K562 (cell line): ENCODE results near the gene UBE2E2.

ENCODE experiments used
- DNMT1 ChIP-seq: fragments of 450-650 bp; IDR thresholded peaks from 2 replicates; pipeline ENCODE4 v1.6.1; 2016; ENCODE audit warnings: antibody characterized with exemption, mild to moderate bottlenecking
- HNRNPL ChIP-seq: fragments of 200-400 bp; formaldehyde crosslinking; IDR thresholded peaks from 2 replicates; pipeline ENCODE4 v1.6.1; 2017; ENCODE audit warnings: low read depth, mild to moderate bottlenecking, low read length
- SLC30A9 ChIP-seq: fragments of 250-450 bp; sonication (Bioruptor Pico); IDR thresholded peaks from 2 replicates; pipeline ENCODE4 v1.8.0; 2022; ENCODE audit warnings: mild to moderate bottlenecking, moderate library complexity
- SMARCC2 ChIP-seq: fragments of 450-650 bp; IDR thresholded peaks from 2 replicates; pipeline ENCODE4 v1.6.1; 2017; ENCODE audit warnings: antibody characterized with exemption, moderate library complexity, mild to moderate bottlenecking, low read depth
- ZC3H8 ChIP-seq: fragments of 450-650 bp; IDR thresholded peaks from 2 replicates; pipeline ENCODE4 v1.6.1; 2017
- ZNF253 ChIP-seq: fragments of 250-450 bp; sonication (Bioruptor Pico); conservative IDR thresholded peaks from 2 replicates; pipeline ENCODE4 v1.6.1; 2021; ENCODE audit warnings: mild to moderate bottlenecking
- TF ChIP-seq, protein P1 (sequence below): fragments of 450-650 bp; IDR thresholded peaks from 2 replicates; pipeline ENCODE4 v1.6.1; 2016; ENCODE audit warnings: antibody characterized with exemption
- TF ChIP-seq, protein P2 (sequence below): fragments of 450-650 bp; formaldehyde crosslinking; IDR thresholded peaks from 2 replicates; pipeline ENCODE4 v1.4.0; 2022; ENCODE audit warnings: missing genetic modification characterization
- TF ChIP-seq, protein P3 (sequence below), 3 experiments: IDR thresholded peaks in 2 of 3; conservative IDR thresholded peaks in 1 of 3; 2 replicates each; pipeline ENCODE4 v1.5.1; 2011 to 2012; ENCODE audit warnings: low read length in 3 of 3, mild to moderate bottlenecking in 3 of 3, control low read depth in 2 of 3, improper control_type of control experiment in 1 of 3, inconsistent platforms in 1 of 3, low read depth in 1 of 3, mixed read lengths in 1 of 3, moderate library complexity in 1 of 3; ENCODE audit not compliant: insufficient read depth in 2 of 3
- TF ChIP-seq, protein P4 (sequence below): fragments of 450-650 bp; formaldehyde crosslinking; IDR thresholded peaks from 2 replicates; pipeline ENCODE4 v1.4.0; 2020; ENCODE audit warnings: mild to moderate bottlenecking, moderate library complexity
- TF ChIP-seq, protein P5 (sequence below): fragments of 250-450 bp; sonication (Bioruptor Pico); IDR thresholded peaks from 2 replicates; pipeline ENCODE4 v1.6.1; 2021; ENCODE audit warnings: mild to moderate bottlenecking

DNA sequence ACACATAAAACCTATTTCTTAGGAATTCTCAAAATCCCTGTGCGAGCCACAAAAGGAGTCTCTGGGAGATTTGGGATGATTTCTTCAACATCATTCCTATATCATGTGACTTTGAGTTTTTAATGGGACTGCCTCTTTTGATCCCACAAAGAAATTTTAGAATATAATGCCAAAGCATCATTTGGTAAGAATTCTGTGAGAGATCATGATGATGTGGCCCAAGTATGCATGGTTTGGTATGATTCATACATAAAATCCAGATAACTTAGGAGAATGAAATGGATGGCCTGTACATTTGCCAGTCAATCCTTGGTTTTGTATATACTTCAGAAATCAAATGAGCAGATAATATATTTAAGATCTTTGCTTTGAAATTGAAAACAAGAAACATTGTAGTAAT lies 61.3 kb downstream of the UBE2E2 start:
- TF ChIP-seq DNMT1 (no peak), SLC30A9 (CRISPR knock-in tag) (no peak), SMARCC2 (no peak), HNRNPL (no peak), ZC3H8 (no peak), ZNF253 (CRISPR knock-in tag) (no peak)
- TF ChIP-seq, protein P1, sequence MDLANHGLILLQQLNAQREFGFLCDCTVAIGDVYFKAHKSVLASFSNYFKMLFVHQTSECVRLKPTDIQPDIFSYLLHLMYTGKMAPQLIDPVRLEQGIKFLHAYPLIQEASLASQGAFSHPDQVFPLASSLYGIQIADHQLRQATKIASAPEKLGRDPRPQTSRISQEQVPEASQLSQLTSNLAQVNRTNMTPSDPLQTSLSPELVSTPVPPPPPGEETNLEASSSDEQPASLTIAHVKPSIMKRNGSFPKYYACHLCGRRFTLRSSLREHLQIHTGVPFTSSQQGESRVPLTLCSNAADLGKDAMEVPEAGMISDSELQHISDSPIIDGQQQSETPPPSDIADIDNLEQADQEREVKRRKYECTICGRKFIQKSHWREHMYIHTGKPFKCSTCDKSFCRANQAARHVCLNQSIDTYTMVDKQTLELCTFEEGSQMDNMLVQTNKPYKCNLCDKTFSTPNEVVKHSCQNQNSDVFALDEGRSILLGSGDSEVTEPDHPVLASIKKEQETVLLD: no peak
- TF ChIP-seq, protein P2, sequence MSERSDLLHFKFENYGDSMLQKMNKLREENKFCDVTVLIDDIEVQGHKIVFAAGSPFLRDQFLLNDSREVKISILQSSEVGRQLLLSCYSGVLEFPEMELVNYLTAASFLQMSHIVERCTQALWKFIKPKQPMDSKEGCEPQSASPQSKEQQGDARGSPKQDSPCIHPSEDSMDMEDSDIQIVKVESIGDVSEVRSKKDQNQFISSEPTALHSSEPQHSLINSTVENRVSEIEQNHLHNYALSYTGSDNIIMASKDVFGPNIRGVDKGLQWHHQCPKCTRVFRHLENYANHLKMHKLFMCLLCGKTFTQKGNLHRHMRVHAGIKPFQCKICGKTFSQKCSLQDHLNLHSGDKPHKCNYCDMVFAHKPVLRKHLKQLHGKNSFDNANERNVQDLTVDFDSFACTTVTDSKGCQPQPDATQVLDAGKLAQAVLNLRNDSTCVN (CRISPR knock-in tag): no peak
- TF ChIP-seq, protein P3, sequence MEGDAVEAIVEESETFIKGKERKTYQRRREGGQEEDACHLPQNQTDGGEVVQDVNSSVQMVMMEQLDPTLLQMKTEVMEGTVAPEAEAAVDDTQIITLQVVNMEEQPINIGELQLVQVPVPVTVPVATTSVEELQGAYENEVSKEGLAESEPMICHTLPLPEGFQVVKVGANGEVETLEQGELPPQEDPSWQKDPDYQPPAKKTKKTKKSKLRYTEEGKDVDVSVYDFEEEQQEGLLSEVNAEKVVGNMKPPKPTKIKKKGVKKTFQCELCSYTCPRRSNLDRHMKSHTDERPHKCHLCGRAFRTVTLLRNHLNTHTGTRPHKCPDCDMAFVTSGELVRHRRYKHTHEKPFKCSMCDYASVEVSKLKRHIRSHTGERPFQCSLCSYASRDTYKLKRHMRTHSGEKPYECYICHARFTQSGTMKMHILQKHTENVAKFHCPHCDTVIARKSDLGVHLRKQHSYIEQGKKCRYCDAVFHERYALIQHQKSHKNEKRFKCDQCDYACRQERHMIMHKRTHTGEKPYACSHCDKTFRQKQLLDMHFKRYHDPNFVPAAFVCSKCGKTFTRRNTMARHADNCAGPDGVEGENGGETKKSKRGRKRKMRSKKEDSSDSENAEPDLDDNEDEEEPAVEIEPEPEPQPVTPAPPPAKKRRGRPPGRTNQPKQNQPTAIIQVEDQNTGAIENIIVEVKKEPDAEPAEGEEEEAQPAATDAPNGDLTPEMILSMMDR (IDR thresholded peaks at IDR 0.05 in 2 of 3, conservative IDR thresholded peaks at IDR 0.05 in 1 of 3; ENCODE audit: insufficient read depth in 2 of 3, low read depth in 1 of 3, low read length in 3 of 3): no peak
- TF ChIP-seq, protein P4, sequence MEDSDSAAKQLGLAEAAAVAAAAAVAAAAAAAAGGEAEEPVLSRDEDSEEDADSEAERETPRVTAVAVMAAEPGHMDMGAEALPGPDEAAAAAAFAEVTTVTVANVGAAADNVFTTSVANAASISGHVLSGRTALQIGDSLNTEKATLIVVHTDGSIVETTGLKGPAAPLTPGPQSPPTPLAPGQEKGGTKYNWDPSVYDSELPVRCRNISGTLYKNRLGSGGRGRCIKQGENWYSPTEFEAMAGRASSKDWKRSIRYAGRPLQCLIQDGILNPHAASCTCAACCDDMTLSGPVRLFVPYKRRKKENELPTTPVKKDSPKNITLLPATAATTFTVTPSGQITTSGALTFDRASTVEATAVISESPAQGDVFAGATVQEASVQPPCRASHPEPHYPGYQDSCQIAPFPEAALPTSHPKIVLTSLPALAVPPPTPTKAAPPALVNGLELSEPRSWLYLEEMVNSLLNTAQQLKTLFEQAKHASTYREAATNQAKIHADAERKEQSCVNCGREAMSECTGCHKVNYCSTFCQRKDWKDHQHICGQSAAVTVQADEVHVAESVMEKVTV: no peak
- TF ChIP-seq, protein P5, sequence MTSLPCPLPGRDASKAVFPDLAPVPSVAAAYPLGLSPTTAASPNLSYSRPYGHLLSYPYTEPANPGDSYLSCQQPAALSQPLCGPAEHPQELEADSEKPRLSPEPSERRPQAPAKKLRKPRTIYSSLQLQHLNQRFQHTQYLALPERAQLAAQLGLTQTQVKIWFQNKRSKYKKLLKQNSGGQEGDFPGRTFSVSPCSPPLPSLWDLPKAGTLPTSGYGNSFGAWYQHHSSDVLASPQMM: no peak
